GM18858 (cell line): ENCODE data around the gene SCD.

Experiments used
- ATAC-seq: cut with Tn5 transposase; IDR thresholded peaks from one replicate; pipeline ENCODE4 v1.9.1; 2021; ENCODE audit not compliant: unreplicated experiment

The SCD gene

GRCh38 chr10:100395626-100396025 lies 48.6 kb downstream of the SCD start:
- no peak for ATAC-seq

GRCh38 chr10:100396605-100397004 lies 49.6 kb downstream of the SCD start:
- no peak for ATAC-seq

GRCh38 chr10:100401631-100402328 lies 54.7 kb downstream of the SCD start:
- ATAC-seq, result no peak

- ATAC-seq, result no peak
These were observed 56.7 kb downstream of the SCD start for GRCh38 chr10:100403734-100404133.

- ATAC-seq, result no peak
These were observed 66.1 kb downstream of the SCD start for GRCh38 chr10:100413173-100413572.
